Thoracic aorta (tissue), 2 donors: ENCODE measurements around the gene RPL13. TPM values are rescaled to one million over a fixed set of nuclear protein-coding genes. Genes with fewer than 3 reads are reported as not detected.

ENCODE experiments used
- ATAC-seq: fragments of 150-250 bp; one replicate; pipeline ENCODE4 v1.8.0; 2017; ENCODE audit warnings: low read depth; ENCODE audit not compliant: insufficient number of reproducible peaks, low FRiP score
- DNase-seq: peaks from one replicate; pipeline ENCODE4 v3.0.0-alpha.2; 2020; ENCODE audit warnings: low spot score
- H3K27ac ChIP-seq, 2 donors: fragments of 200-600 bp; sonication (generic); 1 replicate in 1 of 2; 2 replicates in 1 of 2; pipeline ENCODE4 v1.5.1; 2016; ENCODE audit warnings: mild to moderate bottlenecking in 2 of 2, moderate library complexity in 2 of 2
- H3K27me3 ChIP-seq: fragments of 200-600 bp; sonication (generic); replicated peaks from 2 replicates; pipeline ENCODE4 v1.6.0; 2016; ENCODE audit warnings: mild to moderate bottlenecking; ENCODE audit not compliant: insufficient read depth
- H3K36me3 ChIP-seq: fragments of 200-600 bp; sonication (generic); one replicate; pipeline ENCODE4 v1.5.1; 2016
- H3K4me1 ChIP-seq, 2 donors: fragments of 200-600 bp; sonication (generic); 1 replicate in 1 of 2; 2 replicates in 1 of 2; pipeline versions ENCODE4 v1.5.1 to v1.6.0; 2016; ENCODE audit warnings: low read depth in 2 of 2, mild to moderate bottlenecking in 1 of 2; ENCODE audit not compliant: control insufficient read depth in 1 of 2
- H3K4me3 ChIP-seq: fragments of 200-600 bp; sonication (generic); 2 replicates; pipeline ENCODE4 v1.5.1; 2016; ENCODE audit warnings: mild to moderate bottlenecking
- H3K9me3 ChIP-seq: fragments of 200-600 bp; sonication (generic); 2 replicates; pipeline ENCODE4 v1.5.1; 2016
- CTCF ChIP-seq: fragments of 200-600 bp; sonication (generic); IDR thresholded peaks from one replicate; pipeline ENCODE4 v1.5.1; 2019; ENCODE audit warnings: antibody characterized with exemption
- total RNA-seq, 2 donors: library from RNA; depleted of rRNA; stranded (reverse); fragments of >200 nt; gene quantifications; one replicate each; pipeline versions ENCODE4 v1.1.0 to v1.2.3, GENCODE V29; 2016

RPL13 gene
- total RNA-seq, 2 donors from 2014 or later = 3,914 to 4,192 TPM

- Histone ChIP-seq H3K4me3 (peak overlapping the region; percentile 82), H3K4me1 (peaks cover 24 to 54% of the 10 kb centered on the region in 2 donors), H3K36me3 (peaks cover 28% of the 10 kb centered on the region), H3K27ac (no peak overlapping the region), H3K9me3 (no peaks in the 10 kb centered on the region), H3K27me3 (no peaks in the 10 kb centered on the region)
- TF ChIP-seq CTCF = no peak
- ATAC-seq (no peak), DNase-seq (no peak)
These were observed 1.6 kb downstream of the RPL13 start for GRCh38 chr16:89561884-89562599.

GRCh38 chr16:89562939-89563338 is 2.5 kb downstream of the RPL13 start:
- TF ChIP-seq CTCF = no peak
- H3K27me3 ChIP-seq = no peaks in the 10 kb centered on the region
- no peak for DNase-seq
- H3K4me1 ChIP-seq = peaks cover 24 to 54% of the 10 kb centered on the region in 2 donors
- H3K36me3 ChIP-seq = peaks cover 28% of the 10 kb centered on the region
- ATAC-seq = no peak
- H3K27ac ChIP-seq = no peak overlapping the region
- H3K4me3 ChIP-seq = no peak overlapping the region
- H3K9me3 ChIP-seq = no peaks in the 10 kb centered on the region

GRCh38 chr16:89563639-89564392 is 3.3 kb downstream of the RPL13 start:
- peaks cover 24 to 54% of the 10 kb centered on the region in 2 donors for H3K4me1 ChIP-seq

GRCh38 chr16:89564476-89565255 is 4.2 kb downstream of the RPL13 start:
- Histone ChIP-seq H3K27me3 (no peaks in the 10 kb centered on the region), H3K9me3 (no peaks in the 10 kb centered on the region), H3K4me1 (peaks cover 24 to 52% of the 10 kb centered on the region in 2 donors), H3K4me3 (no peak overlapping the region), H3K27ac (no peak overlapping the region), H3K36me3 (peaks cover 28% of the 10 kb centered on the region)
- no peak for ATAC-seq
- no peak for TF ChIP-seq CTCF
- no peak for DNase-seq

More at GRCh38 chr16:89563639-89564392, 3.3 kb downstream of the RPL13 start:
- H3K36me3 ChIP-seq = peaks cover 28% of the 10 kb centered on the region
- DNase-seq (no peak), ATAC-seq (no peak)
- no peak overlapping the region for H3K4me3 ChIP-seq
- no peaks in the 10 kb centered on the region for H3K9me3 ChIP-seq
- TF ChIP-seq CTCF = no peak
- no peak overlapping the region for H3K27ac ChIP-seq
- H3K27me3 ChIP-seq = no peaks in the 10 kb centered on the region

- no peaks in the 10 kb centered on the region for H3K9me3 ChIP-seq
- TF ChIP-seq CTCF = no peak
- no peak overlapping the region for H3K4me3 ChIP-seq
- H3K27me3 ChIP-seq = no peaks in the 10 kb centered on the region
- peaks cover 24 to 50% of the 10 kb centered on the region in 2 donors for H3K4me1 ChIP-seq
- DNase-seq (no peak), ATAC-seq (no peak)
- no peak overlapping the region for H3K27ac ChIP-seq
- peaks cover 28% of the 10 kb centered on the region for H3K36me3 ChIP-seq
These were observed 4.7 kb downstream of the RPL13 start for GRCh38 chr16:89565256-89565505.
